WTC11 (cell line): ENCODE measurements around the gene RPL10A. TPM values are rescaled to one million over a fixed set of nuclear protein-coding genes. Genes with fewer than 3 reads are reported as not detected.

Source experiments
- AFF4 ChIP-seq: sonication (generic); formaldehyde crosslinking; IDR thresholded peaks from 2 replicates; pipeline ENCODE4 v1.8.1; 2023; ENCODE audit warnings: mild to moderate bottlenecking, missing genetic modification reagents, borderline replicate concordance
- CDX4 ChIP-seq: fragments of 250-450 bp; sonication (Bioruptor Pico); IDR thresholded peaks from 2 replicates; pipeline ENCODE4 v1.9.0; 2021; ENCODE audit warnings: moderate library complexity, mild to moderate bottlenecking, inconsistent platforms, borderline replicate concordance
- ESRRA ChIP-seq: sonication (generic); formaldehyde crosslinking; IDR thresholded peaks from 2 replicates; pipeline ENCODE4 v1.8.1; 2022; ENCODE audit warnings: mild to moderate bottlenecking, missing genetic modification reagents, borderline replicate concordance
- ETV6 ChIP-seq: sonication (generic); formaldehyde crosslinking; IDR thresholded peaks from 2 replicates; pipeline ENCODE4 v1.8.1; 2022; ENCODE audit warnings: mild to moderate bottlenecking, missing genetic modification reagents
- FOXP1 ChIP-seq: sonication (generic); formaldehyde crosslinking; IDR thresholded peaks from 2 replicates; pipeline ENCODE4 v1.8.0; 2022; ENCODE audit warnings: missing genetic modification reagents, mild to moderate bottlenecking, moderate library complexity, borderline replicate concordance
- FOXP4 ChIP-seq: sonication (generic); formaldehyde crosslinking; IDR thresholded peaks from 2 replicates; pipeline ENCODE4 v1.8.0; 2022; ENCODE audit warnings: mild to moderate bottlenecking, missing genetic modification reagents
- IRF1 ChIP-seq: sonication (generic); formaldehyde crosslinking; IDR thresholded peaks from 2 replicates; pipeline ENCODE4 v1.8.0; 2023; ENCODE audit warnings: missing genetic modification reagents
- IRF2 ChIP-seq: sonication (generic); formaldehyde crosslinking; IDR thresholded peaks from 2 replicates; pipeline ENCODE4 v1.8.0; 2022; ENCODE audit warnings: low read depth, missing genetic modification reagents, borderline replicate concordance
- MYBL2 ChIP-seq: sonication (generic); formaldehyde crosslinking; IDR thresholded peaks from 2 replicates; pipeline ENCODE4 v1.8.1; 2023; ENCODE audit warnings: mild to moderate bottlenecking, moderate library complexity, missing genetic modification reagents
- NFYB ChIP-seq: sonication (generic); formaldehyde crosslinking; conservative IDR thresholded peaks from 2 replicates; pipeline ENCODE4 v1.8.0; 2022; ENCODE audit warnings: low read depth, missing genetic modification reagents
- NR1H2 ChIP-seq: sonication (generic); formaldehyde crosslinking; IDR thresholded peaks from 2 replicates; pipeline ENCODE4 v1.9.0; 2021; ENCODE audit warnings: mild to moderate bottlenecking, moderate library complexity, missing genetic modification reagents
- OVOL2 ChIP-seq: fragments of 250-450 bp; sonication (Bioruptor Pico); IDR thresholded peaks from 2 replicates; pipeline ENCODE4 v1.9.0; 2021; ENCODE audit warnings: mild to moderate bottlenecking, borderline replicate concordance
- PRDM15 ChIP-seq: sonication (generic); formaldehyde crosslinking; IDR thresholded peaks from 2 replicates; pipeline ENCODE4 v1.8.0; 2022; ENCODE audit warnings: missing genetic modification reagents
- RELA ChIP-seq: sonication (generic); formaldehyde crosslinking; IDR thresholded peaks from 2 replicates; pipeline ENCODE4 v1.8.1; 2022; ENCODE audit warnings: missing genetic modification reagents, mild to moderate bottlenecking, borderline replicate concordance
- RORB ChIP-seq: fragments of 250-450 bp; sonication (Bioruptor Pico); IDR thresholded peaks from 2 replicates; pipeline ENCODE4 v1.9.0; 2021; ENCODE audit warnings: mild to moderate bottlenecking
- SP1 ChIP-seq: sonication (generic); formaldehyde crosslinking; conservative IDR thresholded peaks from 2 replicates; pipeline ENCODE4 v1.8.1; 2022; ENCODE audit warnings: missing genetic modification reagents
- TP53 ChIP-seq: sonication (generic); formaldehyde crosslinking; IDR thresholded peaks from 2 replicates; pipeline ENCODE4 v1.8.1; 2023; ENCODE audit warnings: mild to moderate bottlenecking, missing genetic modification reagents
- ZMAT4 ChIP-seq: fragments of 250-450 bp; sonication (Bioruptor Pico); IDR thresholded peaks from 2 replicates; pipeline ENCODE4 v1.9.0; 2021; ENCODE audit warnings: mild to moderate bottlenecking
- ZNF138 ChIP-seq: sonication (generic); formaldehyde crosslinking; conservative IDR thresholded peaks from 2 replicates; pipeline ENCODE4 v1.8.1; 2022; ENCODE audit warnings: mild to moderate bottlenecking, moderate library complexity, missing genetic modification reagents
- ZNF219 ChIP-seq: sonication (generic); formaldehyde crosslinking; IDR thresholded peaks from 2 replicates; pipeline ENCODE4 v1.8.0; 2023; ENCODE audit warnings: missing genetic modification reagents, mild to moderate bottlenecking, borderline replicate concordance
- ZNF232 ChIP-seq: sonication (generic); formaldehyde crosslinking; IDR thresholded peaks from 2 replicates; pipeline ENCODE4 v1.8.0; 2022; ENCODE audit warnings: mild to moderate bottlenecking, missing genetic modification reagents
- ZNF317 ChIP-seq: sonication (generic); formaldehyde crosslinking; IDR thresholded peaks from 2 replicates; pipeline ENCODE4 v1.8.1; 2023; ENCODE audit warnings: low read depth, mild to moderate bottlenecking, moderate library complexity, missing genetic modification reagents, borderline replicate concordance
- total RNA-seq: library from RNA; stranded (reverse); gene quantifications from 3 replicates; pipeline ENCODE4 v1.2.3, GENCODE V29; 2021

Gene RPL10A
- total RNA-seq, 1 experiment from 2014 or later, result 1,829 TPM

- peak; percentile 48; the same call in 1 of the 2 replicates for TF ChIP-seq ZNF219 (CRISPR knock-in tag)
- TF ChIP-seq CDX4, result no peak
- TF ChIP-seq ZNF138 (CRISPR knock-in tag), result no peak
- no peak for TF ChIP-seq OVOL2
- TF ChIP-seq TP53 (CRISPR knock-in tag), result no peak
- TF ChIP-seq RORB (CRISPR knock-in tag), result no peak
- TF ChIP-seq FOXP1 (CRISPR knock-in tag), result peak; percentile 90
- peak; percentile 95 for TF ChIP-seq ZNF232 (CRISPR knock-in tag)
- no peak for TF ChIP-seq AFF4 (CRISPR knock-in tag)
- TF ChIP-seq ZNF317, result no peak
- TF ChIP-seq NR1H2, result no peak
- no peak for TF ChIP-seq ZMAT4 (CRISPR knock-in tag)
- 0 out of 2 replicates have a peak, but pooled peaks have one; percentile 3 for TF ChIP-seq NFYB (CRISPR knock-in tag)
- peak; percentile 78 for TF ChIP-seq MYBL2 (CRISPR knock-in tag)
- TF ChIP-seq ESRRA (CRISPR knock-in tag), result no peak
- peak; percentile 45 for TF ChIP-seq PRDM15 (CRISPR knock-in tag)
- peak; percentile 90 for TF ChIP-seq FOXP4 (CRISPR knock-in tag)
- TF ChIP-seq IRF1 (CRISPR knock-in tag), result peak; percentile 91; the same call in 1 of the 2 replicates
- no peak for TF ChIP-seq IRF2 (CRISPR knock-in tag)
- TF ChIP-seq SP1 (CRISPR knock-in tag), result peak; percentile 85
- TF ChIP-seq RELA (CRISPR knock-in tag), result no peak
- TF ChIP-seq ETV6 (CRISPR knock-in tag), result peak; percentile 96
Measured at GRCh38 chr6:35468181-35468979, at the start of gene RPL10A (continued).
